Astrocyte (in vitro differentiated cells and primary cell): ENCODE measurements around the gene SEMA3F. TPM values are rescaled to one million over a fixed set of nuclear protein-coding genes. Genes with fewer than 3 reads are reported as not detected.

Experiments
- DNase-seq: peaks from one replicate; pipeline ENCODE4 v3.0.0-alpha.2; 2010; ENCODE audit warnings: low read depth
- FAIRE-seq: peaks from 2 replicates; lab custom pipeline; 2011; peaks lifted over from hg19 to GRCh38; lab: Jason Lieb, UNC
- H2AFZ ChIP-seq: 2 replicates; pipeline ENCODE4 v1.6.0; 2012; ENCODE audit warnings: low read depth, low read length, inconsistent platforms
- H3K27ac ChIP-seq: 2 replicates; pipeline ENCODE4 v1.5.1; 2011; ENCODE audit warnings: low read depth, low read length, inconsistent platforms
- H3K27me3 ChIP-seq: 2 replicates; pipeline ENCODE4 v1.6.0; 2011; ENCODE audit warnings: low read length, inconsistent platforms; ENCODE audit not compliant: insufficient read depth
- H3K36me3 ChIP-seq: 2 replicates; pipeline ENCODE4 v1.5.1; 2011; ENCODE audit warnings: low read length, inconsistent platforms; ENCODE audit not compliant: insufficient read depth
- H3K4me1 ChIP-seq: 2 replicates; pipeline ENCODE4 v1.5.1; 2011; ENCODE audit warnings: low read length, inconsistent platforms; ENCODE audit not compliant: insufficient read depth
- H3K4me2 ChIP-seq: 2 replicates; pipeline ENCODE4 v1.6.0; 2012; ENCODE audit warnings: low read length, inconsistent platforms
- H3K4me3 ChIP-seq: 2 replicates; pipeline ENCODE4 v1.5.1; 2011; ENCODE audit warnings: low read depth, mild to moderate bottlenecking, low read length, inconsistent platforms; ENCODE audit not compliant: insufficient read depth
- H3K79me2 ChIP-seq: 2 replicates; pipeline ENCODE4 v1.6.0; 2012; ENCODE audit warnings: mild to moderate bottlenecking, low read length, inconsistent platforms; ENCODE audit not compliant: insufficient read depth
- H3K9ac ChIP-seq: 2 replicates; pipeline ENCODE4 v1.6.0; 2012; ENCODE audit warnings: mild to moderate bottlenecking, low read length, inconsistent platforms
- H3K9me3 ChIP-seq: 2 replicates; pipeline ENCODE4 v1.5.1; 2012; ENCODE audit warnings: low read depth, mild to moderate bottlenecking, low read length, inconsistent platforms; ENCODE audit not compliant: insufficient read depth
- H4K20me1 ChIP-seq: 2 replicates; pipeline ENCODE4 v1.6.0; 2012; ENCODE audit warnings: low read length, inconsistent platforms; ENCODE audit not compliant: insufficient read depth
- H3K27ac Mint-ChIP-seq: one replicate; pipeline ENCODE4 v1.8.0; 2021; ENCODE audit warnings: mild to moderate bottlenecking, mixed read lengths; ENCODE audit not compliant: unreplicated experiment
- H3K27me3 Mint-ChIP-seq: one replicate; pipeline ENCODE4 v1.8.0; 2021; ENCODE audit warnings: low read depth, mixed read lengths; ENCODE audit not compliant: unreplicated experiment
- H3K36me3 Mint-ChIP-seq: one replicate; pipeline ENCODE4 v1.8.0; 2021; ENCODE audit warnings: low read depth, mixed read lengths; ENCODE audit not compliant: unreplicated experiment
- H3K4me1 Mint-ChIP-seq: one replicate; pipeline ENCODE4 v1.8.0; 2021; ENCODE audit warnings: low read depth, mixed read lengths; ENCODE audit not compliant: unreplicated experiment
- H3K4me3 Mint-ChIP-seq: one replicate; pipeline ENCODE4 v1.8.0; 2021; ENCODE audit warnings: mild to moderate bottlenecking, moderate library complexity, mixed read lengths; ENCODE audit not compliant: unreplicated experiment
- H3K9me3 Mint-ChIP-seq: one replicate; pipeline ENCODE4 v1.8.0; 2021; ENCODE audit warnings: mild to moderate bottlenecking, mixed read lengths; ENCODE audit not compliant: unreplicated experiment
- EZH2 ChIP-seq: IDR thresholded peaks from 2 replicates; pipeline ENCODE4 v1.6.1; 2012; ENCODE audit warnings: mild to moderate bottlenecking, low read length, inconsistent platforms; ENCODE audit not compliant: insufficient read depth
- total RNA-seq: library from RNA; stranded (reverse); gene quantifications from 2 replicates; pipeline ENCODE4 v1.2.1, GENCODE V29; 2021
- TF ChIP-seq, protein P1 (sequence below): IDR thresholded peaks from 2 replicates; pipeline ENCODE4 v1.5.1; 2011; ENCODE audit warnings: low read depth, mild to moderate bottlenecking, inconsistent platforms, low read length, moderate library complexity; ENCODE audit not compliant: insufficient read depth

SEMA3F gene
- total RNA-seq, 1 donor from 2014 or later = 6.6 TPM

DNA sequence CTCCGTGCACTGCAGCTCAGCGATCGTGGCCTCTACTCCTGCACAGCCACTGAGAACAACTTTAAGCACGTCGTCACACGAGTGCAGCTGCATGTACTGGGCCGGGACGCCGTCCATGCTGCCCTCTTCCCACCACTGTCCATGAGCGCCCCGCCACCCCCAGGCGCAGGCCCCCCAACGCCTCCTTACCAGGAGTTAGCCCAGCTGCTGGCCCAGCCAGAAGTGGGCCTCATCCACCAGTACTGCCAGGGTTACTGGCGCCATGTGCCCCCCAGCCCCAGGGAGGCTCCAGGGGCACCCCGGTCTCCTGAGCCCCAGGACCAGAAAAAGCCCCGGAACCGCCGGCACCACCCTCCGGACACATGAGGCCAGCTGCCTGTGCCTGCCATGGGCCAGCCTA, 32.6 kb downstream of the SEMA3F start:
- H3K9me3 ChIP-seq = no peaks in the 10 kb centered on the region
- no peak overlapping the region for H2AFZ ChIP-seq
- H3K4me3 ChIP-seq = no peak overlapping the region
- H3K79me2 ChIP-seq = no peaks in the 10 kb centered on the region
- Mint-ChIP-seq H3K36me3 (peaks cover 5% of the 10 kb centered on the region), H3K27me3 (peaks cover 18% of the 10 kb centered on the region), H3K27ac (no peak overlapping the region), H3K4me1 (no peaks in the 10 kb centered on the region), H3K9me3 (no peaks in the 10 kb centered on the region), H3K4me3 (no peak overlapping the region)
- DNase-seq (no peak), FAIRE-seq (no peak)
- H3K36me3 ChIP-seq = no peaks in the 10 kb centered on the region
- no peaks in the 10 kb centered on the region for H3K27me3 ChIP-seq
- peaks cover 3% of the 10 kb centered on the region for H3K4me1 ChIP-seq
- H3K9ac ChIP-seq = no peak overlapping the region
- TF ChIP-seq EZH2 = no peak
- TF ChIP-seq, protein P1, sequence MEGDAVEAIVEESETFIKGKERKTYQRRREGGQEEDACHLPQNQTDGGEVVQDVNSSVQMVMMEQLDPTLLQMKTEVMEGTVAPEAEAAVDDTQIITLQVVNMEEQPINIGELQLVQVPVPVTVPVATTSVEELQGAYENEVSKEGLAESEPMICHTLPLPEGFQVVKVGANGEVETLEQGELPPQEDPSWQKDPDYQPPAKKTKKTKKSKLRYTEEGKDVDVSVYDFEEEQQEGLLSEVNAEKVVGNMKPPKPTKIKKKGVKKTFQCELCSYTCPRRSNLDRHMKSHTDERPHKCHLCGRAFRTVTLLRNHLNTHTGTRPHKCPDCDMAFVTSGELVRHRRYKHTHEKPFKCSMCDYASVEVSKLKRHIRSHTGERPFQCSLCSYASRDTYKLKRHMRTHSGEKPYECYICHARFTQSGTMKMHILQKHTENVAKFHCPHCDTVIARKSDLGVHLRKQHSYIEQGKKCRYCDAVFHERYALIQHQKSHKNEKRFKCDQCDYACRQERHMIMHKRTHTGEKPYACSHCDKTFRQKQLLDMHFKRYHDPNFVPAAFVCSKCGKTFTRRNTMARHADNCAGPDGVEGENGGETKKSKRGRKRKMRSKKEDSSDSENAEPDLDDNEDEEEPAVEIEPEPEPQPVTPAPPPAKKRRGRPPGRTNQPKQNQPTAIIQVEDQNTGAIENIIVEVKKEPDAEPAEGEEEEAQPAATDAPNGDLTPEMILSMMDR = no peak
- no peaks in the 10 kb centered on the region for H4K20me1 ChIP-seq
- H3K27ac ChIP-seq = no peak overlapping the region
- H3K4me2 ChIP-seq = no peak overlapping the region

DNA sequence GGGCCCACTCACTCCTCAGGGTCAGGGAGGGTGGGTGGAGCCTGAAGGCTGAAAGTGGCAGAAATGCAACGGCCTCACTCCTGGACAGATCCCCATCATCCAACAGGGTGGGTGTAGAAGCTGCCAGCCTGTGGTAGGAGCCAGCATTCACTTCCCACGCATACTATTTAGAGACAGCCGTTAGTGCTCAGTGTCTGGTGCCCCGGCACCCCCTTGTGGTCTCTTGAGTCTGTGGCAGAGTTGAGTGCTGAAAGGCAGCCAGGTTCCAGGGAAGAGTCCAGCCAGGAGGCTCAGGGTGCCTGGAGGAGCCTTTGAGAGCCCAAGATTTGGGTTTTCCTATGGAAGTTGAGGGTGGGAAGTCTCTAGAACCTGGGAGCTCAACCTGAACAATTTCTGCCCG, 34.1 kb downstream of the SEMA3F start:
- Mint-ChIP-seq H3K9me3 (no peaks in the 10 kb centered on the region), H3K27me3 (peaks cover 17% of the 10 kb centered on the region), H3K27ac (no peak overlapping the region), H3K4me1 (no peaks in the 10 kb centered on the region), H3K36me3 (no peaks in the 10 kb centered on the region), H3K4me3 (no peak overlapping the region)
- Histone ChIP-seq H4K20me1 (no peaks in the 10 kb centered on the region), H3K27me3 (peaks cover 8% of the 10 kb centered on the region), H3K9ac (no peak overlapping the region), H2AFZ (no peak overlapping the region), H3K27ac (no peak overlapping the region), H3K4me3 (no peak overlapping the region), H3K4me2 (no peak overlapping the region), H3K4me1 (peaks cover 3% of the 10 kb centered on the region), H3K9me3 (no peaks in the 10 kb centered on the region), H3K36me3 (no peaks in the 10 kb centered on the region), H3K79me2 (no peaks in the 10 kb centered on the region)
- FAIRE-seq = peak; percentile 67
- peak; percentile 60 for DNase-seq
- no peak for TF ChIP-seq EZH2
- TF ChIP-seq, protein P1 = peak; percentile 83

DNA sequence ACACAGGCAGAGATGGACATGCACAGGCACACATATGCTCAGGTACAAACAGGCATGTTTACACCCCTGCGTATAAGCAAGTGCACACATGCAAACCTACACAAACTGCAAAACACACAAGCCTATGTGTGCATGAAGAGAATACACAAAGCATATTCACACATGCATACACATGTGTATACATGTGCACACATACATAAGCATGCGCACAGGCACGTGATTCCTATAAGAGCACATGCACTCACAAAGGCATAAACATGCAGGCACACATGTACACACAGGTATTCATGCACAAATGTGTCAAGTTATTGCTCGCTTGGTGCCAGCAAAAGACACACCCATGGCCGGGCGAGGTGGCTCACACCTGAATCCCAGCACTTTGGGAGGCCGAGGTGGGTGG, 34.9 kb downstream of the SEMA3F start:
- Histone ChIP-seq H3K27ac (no peak overlapping the region), H3K4me1 (peaks cover 8% of the 10 kb centered on the region), H3K36me3 (no peaks in the 10 kb centered on the region), H4K20me1 (no peaks in the 10 kb centered on the region), H3K4me3 (no peak overlapping the region), H3K27me3 (peaks cover 13% of the 10 kb centered on the region), H2AFZ (no peak overlapping the region), H3K4me2 (no peak overlapping the region), H3K79me2 (no peaks in the 10 kb centered on the region), H3K9ac (no peak overlapping the region), H3K9me3 (no peaks in the 10 kb centered on the region)
- H3K36me3 Mint-ChIP-seq = no peaks in the 10 kb centered on the region
- FAIRE-seq (no peak), DNase-seq (no peak)
- H3K9me3 Mint-ChIP-seq = no peaks in the 10 kb centered on the region
- TF ChIP-seq EZH2 = no peak
- TF ChIP-seq, protein P1 = no peak
- H3K27ac Mint-ChIP-seq = no peak overlapping the region
- H3K4me1 Mint-ChIP-seq = no peaks in the 10 kb centered on the region
- no peak overlapping the region for H3K4me3 Mint-ChIP-seq
- H3K27me3 Mint-ChIP-seq = peaks cover 18% of the 10 kb centered on the region
